Nephron (organoid): Measurements from ENCODE around the gene RAB3GAP2.
A peak's percentile ranks its signal among the peaks of the same experiment; 100 is the strongest.
"Not testable (repeated sequence)": the region's sequence is repeated elsewhere in the genome, so short reads cannot be mapped to it uniquely, and the experiment has no call there.

Experiments
- H3K27ac Mint-ChIP-seq, 3 experiments: 2 replicates each; pipeline ENCODE4 v1.8.0; 2020; ENCODE audit warnings: mixed read lengths in 3 of 3, mild to moderate bottlenecking in 2 of 3, moderate library complexity in 1 of 3
- H3K27me3 Mint-ChIP-seq: 2 replicates; pipeline ENCODE4 v1.8.0; 2021; ENCODE audit warnings: low read depth, mild to moderate bottlenecking, moderate library complexity, mixed read lengths
- H3K36me3 Mint-ChIP-seq: 2 replicates; pipeline ENCODE4 v1.8.0; 2020; ENCODE audit warnings: low read depth, mixed read lengths
- H3K4me1 Mint-ChIP-seq: 2 replicates; pipeline ENCODE4 v1.8.0; 2020; ENCODE audit warnings: mixed read lengths
- H3K4me3 Mint-ChIP-seq, 3 experiments: 2 replicates each; pipeline ENCODE4 v1.8.0; 2020; ENCODE audit warnings: mild to moderate bottlenecking in 3 of 3, mixed read lengths in 3 of 3, moderate library complexity in 2 of 3
- H3K9me3 Mint-ChIP-seq: 2 replicates; pipeline ENCODE4 v1.8.0; 2020; ENCODE audit warnings: mixed read lengths
- CTCF ChIP-seq, 3 experiments: fragments of 200-600 bp; sonication (generic); IDR thresholded peaks; one replicate each; pipeline ENCODE4 v1.5.0; 2021; ENCODE audit warnings: antibody characterized with exemption in 3 of 3; ENCODE audit not compliant: unreplicated experiment in 3 of 3

RAB3GAP2 gene

DNA sequence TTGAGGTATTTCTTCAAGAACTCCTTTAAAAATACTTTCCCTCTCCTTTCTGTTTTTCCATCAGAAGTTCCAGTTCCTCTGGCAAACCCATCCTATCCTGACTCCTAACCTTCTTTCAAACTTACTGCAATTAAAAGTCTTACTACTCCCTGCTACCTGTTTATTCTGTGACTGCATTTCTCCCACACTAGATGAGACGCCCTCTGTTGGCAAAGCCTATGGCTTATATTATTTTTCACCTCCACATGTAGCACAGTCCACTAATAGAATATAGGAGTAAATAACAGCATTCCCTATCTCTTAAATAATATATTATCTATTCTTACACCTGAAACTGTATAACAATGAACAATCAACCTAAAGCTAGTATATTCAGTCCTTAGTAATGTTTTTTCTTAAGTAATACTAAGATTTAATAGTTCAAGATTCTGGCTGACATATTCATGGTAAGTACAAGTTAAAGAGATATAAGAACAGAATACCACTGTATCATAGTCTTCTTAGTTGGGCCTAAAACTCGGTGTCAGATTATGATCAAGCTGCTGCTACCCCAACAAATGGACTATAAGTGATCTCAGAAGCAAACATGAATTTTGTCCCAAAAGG, 54.8 kb downstream of the RAB3GAP2 start:
- H3K36me3 Mint-ChIP-seq: peaks cover 6% of the 10 kb centered on the region
- H3K27ac Mint-ChIP-seq: no peak overlapping the region
- no peaks in the 10 kb centered on the region for H3K27me3 Mint-ChIP-seq
- H3K4me3 Mint-ChIP-seq: no peak overlapping the region
- H3K4me1 Mint-ChIP-seq: no peaks in the 10 kb centered on the region
- peak in 2 of 3 experiments; percentile 13 to 36 for TF ChIP-seq CTCF (IDR thresholded peaks at IDR 0.05; ENCODE audit: unreplicated experiment in 3 of 3)
- no peaks in the 10 kb centered on the region for H3K9me3 Mint-ChIP-seq

DNA sequence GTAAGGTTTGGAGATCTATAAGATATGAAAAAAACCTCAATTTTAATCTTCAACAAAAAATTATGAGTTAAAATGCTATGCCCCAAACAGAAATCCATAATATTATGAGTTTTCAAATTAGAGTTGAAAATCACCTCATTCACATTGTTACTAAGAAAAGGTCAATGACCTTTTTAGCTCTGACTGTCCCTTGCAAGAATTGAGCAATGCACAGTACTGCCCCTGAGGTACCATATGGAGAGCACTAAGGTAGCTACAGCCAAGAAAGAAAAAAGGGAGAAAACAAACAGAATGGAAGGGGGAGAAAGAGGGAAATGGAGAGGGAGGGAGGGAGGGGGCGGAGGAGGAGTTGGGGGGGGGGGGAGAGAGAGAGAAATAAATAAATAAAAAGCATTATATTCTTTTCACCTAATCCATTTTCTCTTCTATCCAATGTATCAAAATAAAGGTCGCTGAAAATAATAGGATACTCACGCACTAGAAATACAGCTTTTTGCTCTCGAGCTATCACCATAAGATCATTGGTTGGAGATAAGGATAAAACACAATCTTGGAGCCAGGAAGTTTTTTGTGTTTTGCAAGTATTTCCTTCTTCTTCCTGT, 58.8 kb downstream of the RAB3GAP2 start:
- TF ChIP-seq CTCF (IDR thresholded peaks at IDR 0.05; ENCODE audit: unreplicated experiment in 3 of 3): no peak
- H3K9me3 Mint-ChIP-seq: no peaks in the 10 kb centered on the region
- no peak overlapping the region for H3K4me3 Mint-ChIP-seq
- no peaks in the 10 kb centered on the region for H3K27me3 Mint-ChIP-seq
- H3K4me1 Mint-ChIP-seq: peaks cover 14% of the 10 kb centered on the region
- H3K36me3 Mint-ChIP-seq: peaks cover 29% of the 10 kb centered on the region
- H3K27ac Mint-ChIP-seq: no peak overlapping the region

DNA sequence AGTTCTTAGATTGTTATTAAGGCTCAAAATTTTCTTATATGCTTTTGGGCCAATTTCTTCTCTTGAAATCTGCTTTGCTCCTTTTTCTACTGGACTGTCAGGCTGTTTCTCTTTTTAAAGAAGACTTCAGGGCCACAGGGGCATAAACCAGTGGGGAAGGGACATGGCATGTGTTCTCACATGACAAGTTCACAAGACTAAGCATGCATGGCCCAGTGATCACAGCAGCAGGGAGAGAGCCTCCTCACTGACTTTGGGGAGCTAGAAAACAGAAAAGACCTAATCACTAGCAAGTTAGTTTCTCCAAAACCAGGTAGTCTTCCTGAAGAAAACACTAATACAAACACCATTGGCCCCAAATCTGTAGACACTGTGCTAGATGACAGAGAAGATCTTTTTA, 64.8 kb downstream of the RAB3GAP2 start:
- peaks cover 62% of the 10 kb centered on the region for H3K36me3 Mint-ChIP-seq
- TF ChIP-seq CTCF (IDR thresholded peaks at IDR 0.05; ENCODE audit: unreplicated experiment in 3 of 3): no peak
- no peaks in the 10 kb centered on the region for H3K27me3 Mint-ChIP-seq
- peak overlapping the region in 1 of 3 experiments; percentile 10 for H3K4me3 Mint-ChIP-seq
- no peaks in the 10 kb centered on the region for H3K9me3 Mint-ChIP-seq
- peak overlapping the region; percentile 27 to 77 (median 30) for H3K27ac Mint-ChIP-seq
- H3K4me1 Mint-ChIP-seq: peaks cover 26% of the 10 kb centered on the region

DNA sequence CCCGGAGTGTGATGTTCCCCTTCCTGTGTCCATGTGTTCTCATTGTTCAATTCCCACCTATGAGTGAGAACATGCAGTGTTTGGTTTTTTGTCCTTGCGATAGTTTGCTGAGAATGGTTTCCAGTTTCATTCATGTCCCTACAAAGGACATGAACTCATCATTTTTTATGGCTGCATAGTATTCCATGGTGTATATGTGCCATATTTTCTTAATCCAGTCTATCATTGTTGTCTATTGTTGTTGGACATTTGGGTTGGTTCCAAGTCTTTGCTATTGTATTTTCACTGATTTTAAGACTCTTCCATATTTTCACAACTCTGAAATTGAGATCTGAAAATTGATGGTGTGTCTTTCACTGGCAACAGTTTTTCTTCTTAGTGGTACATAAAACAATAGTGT, 67.5 kb downstream of the RAB3GAP2 start:
- peaks cover 51% of the 10 kb centered on the region for H3K36me3 Mint-ChIP-seq
- H3K27ac Mint-ChIP-seq, H3K4me3 Mint-ChIP-seq, H3K27me3 Mint-ChIP-seq, H3K9me3 Mint-ChIP-seq: not testable (repeated sequence)
- peaks cover 22% of the 10 kb centered on the region for H3K4me1 Mint-ChIP-seq

DNA sequence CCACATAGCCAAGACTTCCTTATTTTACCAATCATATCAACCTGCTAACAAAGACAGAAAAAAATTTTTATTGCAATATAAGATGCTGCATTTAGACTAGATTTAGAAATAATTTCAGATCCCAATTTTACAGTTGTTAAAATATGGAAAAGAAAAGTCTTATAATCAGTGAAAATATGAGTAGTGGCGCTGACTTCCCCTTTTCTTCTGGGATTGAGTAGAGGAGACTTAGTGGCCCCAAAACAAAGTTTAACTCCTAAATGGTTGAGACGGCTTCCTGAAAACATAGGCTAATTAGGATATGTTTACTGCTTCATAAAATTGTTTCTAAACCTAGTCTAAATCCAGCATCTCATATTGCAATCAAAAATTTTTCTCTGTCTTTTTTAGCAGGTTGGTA, 68.4 kb downstream of the RAB3GAP2 start:
- Mint-ChIP-seq H3K4me3 (no peak overlapping the region), H3K9me3 (no peaks in the 10 kb centered on the region), H3K36me3 (peaks cover 42% of the 10 kb centered on the region), H3K4me1 (peaks cover 13% of the 10 kb centered on the region), H3K27me3 (no peaks in the 10 kb centered on the region), H3K27ac (no peak overlapping the region)
- no peak for TF ChIP-seq CTCF (IDR thresholded peaks at IDR 0.05; ENCODE audit: unreplicated experiment in 3 of 3)

DNA sequence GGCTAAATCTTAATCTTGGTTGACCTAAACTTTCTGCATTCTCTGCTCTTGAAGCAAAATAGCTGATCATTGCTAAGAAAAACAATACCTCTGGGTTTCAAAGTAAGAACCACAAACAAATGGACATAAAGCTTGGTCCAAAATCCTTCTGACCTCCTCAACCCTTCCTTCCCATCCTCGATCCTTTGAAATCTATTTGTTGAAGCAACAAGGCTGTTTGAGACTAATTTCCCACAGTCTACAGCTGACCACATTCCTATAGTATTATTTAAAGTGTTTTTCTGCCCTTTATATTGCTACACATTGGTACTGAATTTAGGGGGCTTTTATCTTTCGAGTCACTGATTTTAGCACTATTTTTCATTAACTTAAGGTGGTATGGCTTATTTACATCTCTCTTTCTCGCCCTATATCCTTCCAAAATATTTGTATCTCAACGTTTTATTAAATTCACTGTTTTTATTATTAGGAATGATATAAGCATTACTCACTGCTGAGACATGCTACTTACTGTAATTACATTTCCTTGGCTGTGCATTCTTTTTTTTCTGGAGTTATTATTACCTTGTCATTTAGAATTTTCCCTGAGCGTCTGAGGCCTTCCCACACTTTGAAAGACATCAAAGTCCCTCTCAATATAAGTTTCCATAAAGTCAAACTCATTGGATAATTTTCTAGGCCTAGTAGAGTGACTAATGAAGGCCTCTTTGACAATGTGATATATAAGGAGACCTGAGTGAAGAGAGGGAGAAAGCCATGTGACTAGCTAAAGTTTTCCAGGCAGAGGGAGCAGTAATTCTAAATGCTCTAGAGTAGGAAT, 73.9 kb downstream of the RAB3GAP2 start:
- no peak for TF ChIP-seq CTCF (IDR thresholded peaks at IDR 0.05; ENCODE audit: unreplicated experiment in 3 of 3)
- H3K4me3 Mint-ChIP-seq: no peak overlapping the region
- H3K27me3 Mint-ChIP-seq: no peaks in the 10 kb centered on the region
- H3K4me1 Mint-ChIP-seq: no peaks in the 10 kb centered on the region
- no peaks in the 10 kb centered on the region for H3K9me3 Mint-ChIP-seq
- no peak overlapping the region for H3K27ac Mint-ChIP-seq
- peaks cover 23% of the 10 kb centered on the region for H3K36me3 Mint-ChIP-seq
